Eye (tissue), 1 donor: ENCODE data around the gene NDUFB8.

Source experiments
- DNase-seq: peaks from one replicate; pipeline ENCODE4 v3.0.0-alpha.2; 2015

Gene NDUFB8

DNA sequence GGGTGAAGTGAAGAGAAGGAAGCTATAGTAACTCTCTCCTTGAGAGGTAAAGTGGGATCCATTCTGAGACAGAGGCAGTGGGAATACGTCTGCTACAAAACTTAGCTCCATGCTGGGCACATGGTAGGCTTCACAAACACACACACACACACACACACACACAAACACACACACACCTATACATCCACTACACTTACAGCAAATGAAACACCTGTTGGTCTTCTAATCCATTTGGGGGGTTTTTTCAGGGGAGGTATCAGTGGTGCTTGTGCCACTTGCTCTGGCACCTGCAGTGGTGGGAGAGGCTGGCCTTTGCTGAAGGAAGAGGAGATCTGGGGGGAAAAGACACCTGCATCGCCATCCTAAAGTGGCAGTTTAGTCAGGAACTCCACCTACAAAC is 24.5 kb downstream of the NDUFB8 start:
- no peak for DNase-seq

DNA sequence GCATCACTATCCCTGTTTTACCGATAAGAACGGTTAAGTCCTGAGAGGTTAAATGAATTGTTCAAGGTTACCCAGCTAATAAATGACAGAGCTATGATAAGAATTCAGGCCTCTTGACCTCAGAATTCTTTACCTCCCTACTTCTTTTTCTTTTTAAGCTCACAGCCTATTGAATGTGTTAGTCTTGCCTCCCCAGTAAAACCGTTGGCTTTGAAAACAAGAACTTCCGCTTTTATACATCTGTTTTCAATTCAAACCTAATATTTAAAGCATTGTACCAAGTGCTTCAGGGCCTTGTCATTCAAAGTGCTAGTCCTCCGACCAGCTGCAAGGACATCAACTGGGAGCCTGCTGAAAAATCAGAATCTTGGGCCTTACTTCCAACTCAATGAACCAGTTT is 25.6 kb downstream of the NDUFB8 start:
- DNase-seq: peak; percentile 52

DNA sequence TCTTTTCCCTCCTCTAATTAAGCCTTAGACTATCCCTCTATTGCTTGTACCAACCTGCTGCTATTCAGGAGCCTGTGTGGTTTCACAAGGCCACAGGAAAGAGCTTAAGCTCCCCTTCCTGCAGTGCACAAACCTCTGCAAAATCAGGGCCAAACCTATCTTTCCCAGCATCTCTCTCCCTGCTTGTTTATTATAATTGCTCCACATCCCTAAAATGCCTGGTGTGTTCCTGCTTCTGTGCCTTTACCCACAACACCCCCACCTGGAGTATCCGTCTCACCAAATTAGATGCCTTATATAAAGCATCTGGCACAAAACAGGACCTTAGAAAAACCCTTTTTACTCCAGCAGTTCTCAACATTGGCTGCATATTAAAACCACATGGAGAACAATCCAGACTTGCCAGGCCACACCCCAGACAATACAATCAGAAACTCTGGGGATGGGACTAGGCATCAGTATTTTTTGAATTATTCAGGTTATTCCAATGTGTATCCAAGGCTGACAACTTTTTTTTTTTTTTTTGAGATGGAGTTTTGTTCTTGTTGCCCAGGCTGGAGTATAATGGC is 26.7 kb downstream of the NDUFB8 start:
- DNase-seq: no peak

DNA sequence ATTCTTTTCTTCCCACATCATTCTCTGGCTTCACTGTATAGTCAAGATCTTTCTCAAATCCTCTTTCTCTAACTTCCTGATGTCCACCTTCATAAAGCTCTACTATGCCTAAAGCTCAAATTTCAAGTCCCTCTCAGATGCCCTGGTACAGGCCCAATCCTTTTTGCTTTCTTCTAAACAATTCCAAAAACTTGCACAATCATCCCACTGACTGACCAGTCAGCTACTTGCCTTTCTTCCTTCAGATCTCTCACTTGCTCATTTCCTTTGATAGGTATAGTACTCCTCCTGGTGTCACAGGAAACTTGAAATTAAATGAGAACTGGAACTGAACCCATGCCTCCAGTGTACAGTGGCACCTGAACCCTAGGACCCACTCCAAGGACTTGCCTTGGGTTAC is 28.2 kb downstream of the NDUFB8 start:
- no peak for DNase-seq

DNA sequence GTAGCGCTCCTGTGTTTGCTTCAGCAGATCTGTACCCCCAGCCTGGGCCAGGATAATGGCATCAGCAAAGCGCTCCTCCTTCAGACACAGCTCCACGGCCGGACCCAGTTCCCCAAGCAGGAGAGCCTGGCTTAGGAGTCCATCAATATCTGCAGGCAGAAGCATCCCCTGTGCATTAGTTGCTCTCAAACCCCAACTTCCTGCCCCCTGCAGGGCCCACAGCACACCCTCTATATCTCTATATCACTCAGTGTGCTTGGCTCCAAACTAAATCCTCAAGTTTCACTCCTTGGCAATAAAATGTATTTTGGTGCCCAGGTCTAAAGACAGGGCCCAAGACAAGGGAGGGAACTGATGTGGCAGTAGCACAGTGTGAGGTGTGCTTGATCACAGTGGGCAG is 31.6 kb downstream of the NDUFB8 start:
- DNase-seq: no peak

DNA sequence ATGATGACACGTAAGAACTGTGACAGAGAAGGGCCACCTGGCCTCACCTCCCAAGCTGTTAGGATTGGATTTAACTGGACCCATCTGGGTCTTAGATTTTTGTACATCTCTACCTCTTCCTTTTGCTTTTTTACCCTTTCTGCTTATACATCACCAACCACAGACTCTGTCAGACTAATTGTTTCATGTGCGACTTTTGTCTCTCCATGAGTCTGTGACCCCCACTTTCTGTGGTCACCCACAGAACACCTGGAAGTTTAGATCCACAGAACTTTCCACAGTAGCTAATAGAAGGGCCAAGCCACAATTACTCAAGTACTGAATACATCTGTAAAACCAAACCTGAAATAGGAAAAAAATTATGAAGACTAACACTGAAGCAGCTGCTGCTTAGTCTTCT is 33.1 kb downstream of the NDUFB8 start:
- DNase-seq: no peak

DNA sequence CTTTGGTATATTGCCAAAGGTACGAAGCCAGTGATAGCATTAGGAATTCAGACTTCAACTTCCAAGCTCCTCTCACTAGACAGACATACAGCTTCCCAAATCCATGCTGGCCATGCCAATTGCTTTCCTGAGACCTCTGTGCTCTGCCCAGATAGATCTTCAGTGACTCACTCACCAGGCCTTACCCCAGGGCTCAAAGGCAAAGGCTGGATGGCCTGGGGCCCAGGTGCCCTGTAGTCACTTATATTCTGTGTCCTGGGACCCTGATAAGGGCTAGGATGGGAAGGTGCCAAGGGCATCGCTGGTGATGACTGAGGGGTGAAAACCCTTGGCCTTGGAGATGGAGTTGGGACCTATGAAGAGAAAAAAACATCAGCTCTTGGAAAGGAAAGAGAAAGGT is 39.1 kb downstream of the NDUFB8 start:
- DNase-seq: no peak

DNA sequence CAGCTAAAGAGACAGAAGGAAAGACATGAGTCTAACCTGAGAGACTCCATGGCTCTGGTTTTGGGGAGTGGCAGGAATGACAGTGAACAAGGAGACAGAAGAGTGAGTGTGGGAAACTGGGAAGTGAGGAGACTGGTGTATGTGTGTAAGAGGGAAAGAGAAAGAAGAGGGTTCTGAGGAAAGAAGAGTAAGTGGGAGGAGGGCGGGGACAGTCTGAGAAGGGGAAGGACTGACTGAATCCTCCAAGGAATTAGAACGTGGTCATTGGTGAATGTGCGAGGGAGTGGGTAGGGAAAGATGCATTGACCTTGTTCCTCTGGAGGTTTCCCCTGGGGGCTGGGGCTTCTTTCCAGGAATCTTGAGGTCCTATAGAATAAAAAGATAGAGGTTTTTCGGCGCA is 40.3 kb downstream of the NDUFB8 start:
- no peak for DNase-seq

DNA sequence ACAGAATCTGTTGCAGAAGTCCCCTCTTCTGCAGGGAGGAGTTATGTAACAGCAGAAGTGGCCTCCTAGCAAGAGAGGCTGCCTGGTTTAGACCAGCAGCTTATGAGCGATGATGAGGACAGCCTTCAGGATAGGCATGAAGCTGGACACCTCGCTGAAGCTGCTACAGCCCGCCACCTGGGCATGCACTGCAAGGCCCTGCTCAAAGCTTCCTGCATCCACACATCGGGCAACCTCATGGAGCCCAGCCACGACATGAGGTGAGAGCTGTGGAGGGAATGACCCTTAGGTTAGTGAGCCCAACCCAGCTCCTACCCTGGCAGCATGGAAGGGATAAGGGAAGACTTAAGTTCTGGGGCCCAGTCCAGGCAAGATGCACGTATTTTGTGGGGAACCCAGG is 42.1 kb downstream of the NDUFB8 start:
- DNase-seq: no peak

DNA sequence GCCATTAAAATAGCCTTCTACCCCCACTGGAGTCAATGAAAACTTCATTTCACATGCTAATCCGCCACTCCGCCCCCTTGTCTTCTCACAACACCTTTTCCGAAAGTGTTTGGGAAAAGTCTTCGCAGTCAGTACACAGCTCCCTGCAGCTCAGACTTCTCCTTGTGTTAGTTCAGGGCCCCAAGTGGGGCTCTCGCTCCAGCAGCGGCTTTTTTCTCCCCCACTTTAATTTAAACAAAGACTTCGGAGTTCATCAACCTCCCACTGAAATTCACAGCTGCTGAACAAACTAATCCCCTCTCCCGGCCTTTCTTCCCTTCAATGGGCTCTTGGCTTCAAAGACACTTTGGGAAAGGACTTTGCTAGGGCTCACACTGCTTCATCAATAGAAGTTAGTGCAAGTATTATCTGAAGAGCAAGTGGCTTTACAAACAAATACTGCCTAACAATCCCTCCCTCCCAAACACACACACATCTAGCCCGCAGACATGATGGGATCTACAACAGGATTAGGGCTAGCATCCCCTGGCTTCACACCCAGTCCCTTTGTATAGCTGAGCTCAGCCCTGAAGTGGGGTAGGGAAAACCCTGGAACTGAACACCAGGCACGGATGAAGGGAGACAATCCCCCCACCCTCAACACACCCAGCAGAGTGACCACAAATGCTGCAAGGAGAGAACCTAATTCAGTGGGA is 43.7 kb downstream of the NDUFB8 start:
- peak; percentile 59 for DNase-seq

DNA sequence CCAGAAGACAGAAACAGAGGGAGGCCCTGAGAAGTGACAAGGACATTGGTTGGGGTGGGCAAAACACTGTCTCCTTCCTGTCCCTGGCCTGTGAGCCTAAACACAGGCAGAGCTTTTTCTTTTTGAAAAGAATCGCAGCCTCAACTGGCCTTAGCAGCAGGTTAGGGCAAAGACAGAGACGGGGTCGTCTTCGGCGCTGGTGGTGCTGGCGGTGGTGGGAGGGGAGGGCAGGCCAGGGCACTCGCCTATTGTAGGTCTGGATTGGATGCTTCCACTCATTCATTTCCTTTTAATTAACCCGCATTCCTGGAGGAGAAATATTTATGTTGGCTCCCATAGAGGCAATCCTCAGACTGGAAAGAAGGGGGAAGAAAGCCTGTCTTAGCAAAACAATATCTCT is 44.3 kb downstream of the NDUFB8 start:
- DNase-seq: peak; percentile 51

DNA sequence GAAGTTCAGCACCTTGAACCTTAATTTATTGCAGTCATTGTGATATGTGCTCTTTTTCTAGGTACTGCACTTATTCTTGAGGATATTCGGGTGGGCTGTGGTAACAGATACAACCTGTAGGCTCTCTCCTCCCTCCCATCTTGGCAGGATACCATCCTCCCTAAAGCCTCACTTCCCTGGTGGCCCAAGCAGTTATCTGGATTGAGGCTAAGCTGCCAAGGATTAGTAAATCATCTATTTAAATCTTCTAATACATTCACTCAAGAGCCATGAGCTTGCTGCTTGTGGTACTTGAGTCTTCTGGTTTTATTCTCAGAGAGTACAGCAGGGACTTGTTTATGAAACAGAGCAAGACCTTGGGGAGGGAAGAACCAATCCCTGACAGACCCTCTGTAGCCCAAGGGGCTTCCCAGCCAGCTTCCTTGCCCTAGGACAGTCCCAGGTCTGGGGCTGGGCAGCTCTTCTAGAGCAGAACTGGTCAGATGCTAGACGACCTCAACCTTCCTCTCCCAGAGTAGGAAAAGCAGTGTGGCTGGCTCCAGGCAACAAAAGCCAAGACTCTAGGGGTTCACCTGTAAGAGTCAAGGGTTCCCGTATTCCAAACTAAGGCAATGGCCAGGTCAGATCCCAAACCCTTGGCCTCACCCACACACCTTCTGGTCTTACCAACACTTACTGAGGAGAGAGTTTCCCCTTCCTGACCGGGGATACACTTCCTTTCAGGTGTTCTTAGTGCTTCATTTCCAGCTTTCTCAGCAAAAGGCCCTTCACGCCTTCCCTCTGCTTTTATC is 45.6 kb downstream of the NDUFB8 start:
- no peak for DNase-seq

DNA sequence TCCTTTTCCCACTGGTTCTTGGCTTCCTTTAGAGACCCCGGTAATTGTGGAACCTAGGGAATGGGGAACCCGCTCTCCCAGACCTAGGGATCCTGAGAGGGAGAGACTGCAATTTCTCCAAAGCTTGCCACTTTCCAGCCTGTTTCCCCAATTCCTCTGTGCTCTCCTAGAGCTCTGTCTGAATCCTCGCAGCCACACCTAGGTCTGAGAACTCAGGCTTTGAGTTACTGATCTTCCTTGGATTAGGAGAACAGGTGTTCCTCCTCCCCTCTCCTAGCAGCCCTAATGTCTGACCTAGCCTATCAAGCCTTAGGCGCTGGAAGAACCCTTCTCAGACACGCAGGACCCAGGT is 46.9 kb downstream of the NDUFB8 start:
- no peak for DNase-seq

DNA sequence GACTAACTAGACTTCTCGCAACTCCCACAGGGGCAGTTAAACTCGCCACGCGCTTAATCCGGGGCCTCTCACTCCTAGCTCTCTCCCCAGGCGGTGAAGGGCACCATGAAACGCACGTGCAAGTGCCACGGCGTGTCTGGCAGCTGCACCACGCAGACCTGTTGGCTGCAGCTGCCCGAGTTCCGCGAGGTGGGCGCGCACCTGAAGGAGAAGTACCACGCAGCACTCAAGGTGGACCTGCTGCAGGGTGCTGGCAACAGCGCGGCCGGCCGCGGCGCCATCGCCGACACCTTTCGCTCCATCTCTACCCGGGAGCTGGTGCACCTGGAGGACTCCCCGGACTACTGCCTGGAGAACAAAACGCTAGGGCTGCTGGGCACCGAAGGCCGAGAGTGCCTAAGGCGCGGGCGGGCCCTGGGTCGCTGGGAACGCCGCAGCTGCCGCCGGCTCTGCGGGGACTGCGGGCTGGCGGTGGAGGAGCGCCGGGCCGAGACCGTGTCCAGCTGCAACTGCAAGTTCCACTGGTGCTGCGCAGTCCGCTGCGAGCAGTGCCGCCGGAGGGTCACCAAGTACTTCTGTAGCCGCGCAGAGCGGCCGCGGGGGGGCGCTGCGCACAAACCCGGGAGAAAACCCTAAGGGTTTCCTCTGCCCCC is 47.4 kb downstream of the NDUFB8 start:
- peak; percentile 92 for DNase-seq

DNA sequence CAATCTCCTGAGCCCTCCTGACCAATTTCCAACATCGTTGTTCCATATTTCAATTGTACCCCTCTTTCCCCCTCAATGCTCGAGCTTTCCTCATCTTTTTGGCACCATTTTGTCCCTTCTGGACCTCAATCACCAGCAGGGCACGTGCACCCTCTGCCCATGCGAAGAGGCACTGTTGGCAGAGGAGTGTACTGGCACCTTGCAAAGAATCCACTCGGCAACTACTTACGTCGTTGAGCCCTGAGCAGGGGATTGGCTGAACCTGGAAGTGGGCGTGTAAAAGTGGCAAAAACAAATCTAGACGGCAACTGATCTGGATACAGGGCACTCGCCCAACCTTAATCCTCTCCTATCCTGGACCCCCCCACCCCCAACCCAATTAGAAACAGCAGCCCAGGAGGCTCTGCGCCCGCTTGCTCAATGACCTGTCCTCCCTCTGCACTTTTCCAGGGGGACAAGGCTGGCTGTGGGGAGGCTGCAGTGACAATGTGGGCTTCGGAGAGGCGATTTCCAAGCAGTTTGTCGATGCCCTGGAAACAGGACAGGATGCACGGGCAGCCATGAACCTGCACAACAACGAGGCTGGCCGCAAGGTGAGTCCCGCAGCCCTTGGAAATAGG is 48.1 kb downstream of the NDUFB8 start:
- peak; percentile 98 for DNase-seq

DNA sequence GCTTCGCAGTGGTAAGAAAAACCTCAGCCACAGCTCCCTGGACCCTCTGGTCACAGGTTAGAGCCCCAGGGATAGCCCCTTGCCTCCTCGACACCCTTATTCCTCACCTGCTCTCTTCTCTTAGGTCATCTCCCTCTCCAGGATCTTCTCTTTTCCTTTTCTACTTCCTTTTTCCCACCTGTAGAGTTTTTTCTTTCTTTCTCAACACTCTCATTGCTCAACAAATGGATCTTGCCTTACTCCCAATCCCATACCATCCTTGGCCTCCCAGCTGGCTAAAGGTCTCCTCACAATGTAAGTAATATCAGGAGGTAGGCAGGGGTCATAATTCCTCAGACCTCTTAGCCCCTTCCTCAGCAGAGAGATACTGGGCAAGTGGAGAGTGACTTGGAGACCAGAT is 49.7 kb downstream of the NDUFB8 start:
- no peak for DNase-seq

DNA sequence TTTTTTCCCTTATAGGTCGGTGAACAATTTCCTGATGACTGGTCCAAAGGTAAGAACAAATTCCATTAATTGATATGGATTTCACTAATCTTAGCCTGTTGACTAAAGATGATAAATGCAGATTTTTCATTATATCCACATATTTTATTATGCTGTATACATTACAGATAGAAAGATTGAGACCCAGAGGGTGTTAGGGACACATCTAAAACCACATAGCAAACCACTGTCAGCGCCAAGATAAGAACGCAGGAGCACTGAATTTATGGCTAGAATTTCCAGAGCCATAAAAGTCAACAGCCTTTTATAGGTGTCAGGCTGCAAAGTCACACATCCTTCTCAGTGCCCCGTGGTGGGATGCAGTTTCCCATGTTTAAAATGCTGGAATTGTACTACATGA is 50.6 kb downstream of the NDUFB8 start:
- no peak for DNase-seq

DNA sequence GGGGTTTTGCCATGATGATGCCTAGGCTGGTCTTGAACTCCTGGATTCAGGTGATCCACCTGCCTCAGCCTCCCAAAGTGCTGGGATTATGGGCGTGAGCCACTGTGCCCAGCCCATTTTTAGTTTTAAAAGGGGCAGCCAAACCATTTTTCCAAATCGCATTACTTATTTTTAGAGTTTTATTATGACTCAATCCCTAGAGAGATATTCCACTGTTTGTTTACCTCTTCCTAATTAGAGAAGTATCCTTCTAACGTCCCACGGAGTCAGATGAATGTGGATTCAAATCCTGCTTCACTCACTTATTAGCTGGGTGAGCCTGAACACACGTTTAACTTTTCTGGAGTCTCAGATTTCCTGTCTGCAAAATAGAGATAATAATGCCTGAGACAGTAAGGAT is 51.7 kb downstream of the NDUFB8 start:
- no peak for DNase-seq
